ENCODE data around the gene CENPW.

GRCh38 chr6:126381498-126381897, 41.6 kb downstream of the CENPW start:
- no peak for TF ChIP-seq CTCF (IDR thresholded peaks at IDR 0.05)
- no peak for TF ChIP-seq POLR2A (IDR thresholded peaks at IDR 0.05)
